Limb (tissue), 2 donors: ENCODE measurements around the gene XRCC5.
A peak's percentile ranks its signal among the peaks of the same experiment; 100 is the strongest.

ENCODE experiments used
- DNase-seq, 2 donors: peaks; one replicate each; pipeline ENCODE4 v3.0.0-alpha.2; 2016; ENCODE audit errors: extremely low spot score in 2 of 2

XRCC5 gene

DNA sequence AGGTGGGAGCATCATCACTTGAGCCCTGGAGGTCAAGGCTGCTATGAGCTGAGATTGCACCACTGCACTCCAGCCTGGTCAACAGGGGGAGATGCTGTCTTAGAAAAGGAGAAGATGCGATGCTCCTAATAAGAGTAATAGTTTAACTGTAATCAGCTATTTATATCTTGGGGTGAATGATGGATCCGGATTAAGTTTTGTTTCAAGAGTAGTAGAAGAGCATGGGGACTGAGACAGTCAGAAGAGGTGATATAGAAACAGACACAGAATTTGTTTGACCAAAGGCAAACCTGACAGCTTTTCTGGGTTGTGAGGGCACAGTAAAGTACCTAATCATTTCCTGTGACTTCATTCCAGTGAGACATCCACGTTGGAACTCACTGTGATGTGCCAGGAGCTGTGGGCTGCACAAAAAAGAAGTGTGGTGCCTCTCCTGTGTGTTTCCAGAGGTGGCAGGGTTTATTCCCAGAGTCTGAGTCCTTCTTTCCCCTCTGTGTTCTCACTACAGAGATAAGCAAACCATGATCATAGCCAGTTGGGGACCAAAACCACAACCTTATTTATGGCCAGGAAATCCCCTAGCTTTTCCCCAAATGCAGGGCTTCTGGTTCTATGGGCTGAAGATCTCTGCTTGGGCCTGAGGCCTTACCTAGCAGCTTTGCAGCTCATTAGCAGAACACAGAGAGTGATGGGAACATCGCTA lies 113.7 kb downstream of the XRCC5 start:
- no peak for DNase-seq

DNA sequence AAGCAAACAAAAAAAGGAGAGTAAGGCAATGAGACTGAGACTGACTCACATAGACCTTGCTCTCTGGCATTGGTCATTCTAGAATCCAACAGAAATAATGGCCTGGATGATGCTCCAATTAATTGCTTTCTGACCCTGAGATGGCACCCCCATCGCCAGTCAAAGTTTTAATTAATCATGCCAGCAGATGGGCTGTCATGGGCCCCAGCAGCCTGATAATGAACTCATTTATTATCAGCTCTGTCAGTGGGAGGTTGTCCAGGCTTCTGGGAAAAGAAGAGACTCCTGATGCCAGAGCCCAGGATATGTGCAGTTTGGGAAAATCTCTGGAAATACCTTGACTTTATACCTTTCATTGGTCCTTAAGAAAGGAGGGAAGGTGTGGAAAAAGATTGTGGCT lies 115.2 kb downstream of the XRCC5 start:
- no peak for DNase-seq

DNA sequence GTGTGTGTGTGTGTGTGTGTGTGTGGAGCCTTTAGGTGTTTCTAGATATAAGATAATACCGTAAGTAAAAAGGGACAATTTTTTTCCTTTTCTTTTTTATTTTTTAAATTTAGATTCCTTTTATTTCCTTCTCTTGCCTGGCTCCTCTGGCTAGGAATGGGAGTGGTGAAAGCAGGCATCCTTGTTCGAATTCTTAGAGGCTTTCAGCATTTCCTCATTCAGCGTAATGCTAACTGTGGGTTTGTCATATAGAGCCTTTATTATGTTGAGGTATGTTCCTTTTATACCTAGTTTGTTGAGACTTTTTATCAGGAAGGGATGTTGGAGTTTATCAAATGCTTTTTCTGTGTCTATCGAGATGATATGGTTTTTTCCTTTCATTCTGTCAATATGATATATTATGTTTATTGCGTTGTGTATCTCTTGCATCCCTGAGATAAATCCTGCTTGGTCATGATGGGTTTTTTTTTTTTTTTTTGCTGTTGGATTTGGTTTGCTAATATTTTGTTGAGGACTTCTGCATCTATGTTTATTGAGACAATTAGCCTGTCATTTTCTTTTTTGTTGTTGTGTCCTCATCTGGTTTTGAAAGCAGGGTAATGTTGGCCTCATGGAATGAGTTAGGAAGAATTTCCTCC lies 120.2 kb downstream of the XRCC5 start:
- no peak for DNase-seq

DNA sequence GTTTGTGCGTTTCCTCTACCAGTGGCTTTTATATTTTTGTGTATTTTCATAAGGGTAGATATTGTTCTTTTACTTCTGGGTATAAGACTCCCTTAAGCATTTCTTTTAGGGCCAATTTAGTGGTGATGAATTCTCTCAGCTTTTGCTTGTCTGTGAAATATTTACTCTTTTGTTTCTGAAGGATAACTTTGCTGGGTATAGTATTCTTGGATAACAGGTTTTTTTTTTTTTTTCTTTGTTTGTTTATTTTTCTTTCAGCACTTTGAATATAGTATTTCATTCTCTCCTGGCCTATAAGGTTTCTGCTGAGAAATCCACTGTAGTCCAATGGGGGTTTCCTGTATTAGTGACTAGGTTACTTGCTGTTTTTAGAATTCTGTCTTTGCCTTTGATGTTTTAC lies 122.7 kb downstream of the XRCC5 start:
- DNase-seq: no peak

DNA sequence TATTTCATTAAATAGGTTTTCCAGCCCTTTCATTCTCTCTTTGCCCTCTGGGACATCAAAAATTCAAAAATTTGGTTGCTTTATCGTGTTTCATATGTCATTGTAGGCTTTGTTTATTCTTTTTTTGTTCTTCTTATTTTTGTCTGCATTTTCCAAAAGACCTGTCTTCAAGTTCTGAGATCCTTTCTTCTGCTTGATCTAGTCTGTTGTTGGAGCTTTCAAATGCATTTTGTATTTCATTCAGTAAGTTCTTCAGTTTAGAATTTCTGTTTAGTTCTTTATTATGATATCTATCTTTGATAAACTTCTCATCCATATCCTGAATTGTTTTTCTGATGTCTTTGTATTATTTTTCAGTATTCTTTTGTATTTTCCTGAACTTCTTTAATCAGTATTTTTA lies 123.6 kb downstream of the XRCC5 start:
- no peak for DNase-seq

DNA sequence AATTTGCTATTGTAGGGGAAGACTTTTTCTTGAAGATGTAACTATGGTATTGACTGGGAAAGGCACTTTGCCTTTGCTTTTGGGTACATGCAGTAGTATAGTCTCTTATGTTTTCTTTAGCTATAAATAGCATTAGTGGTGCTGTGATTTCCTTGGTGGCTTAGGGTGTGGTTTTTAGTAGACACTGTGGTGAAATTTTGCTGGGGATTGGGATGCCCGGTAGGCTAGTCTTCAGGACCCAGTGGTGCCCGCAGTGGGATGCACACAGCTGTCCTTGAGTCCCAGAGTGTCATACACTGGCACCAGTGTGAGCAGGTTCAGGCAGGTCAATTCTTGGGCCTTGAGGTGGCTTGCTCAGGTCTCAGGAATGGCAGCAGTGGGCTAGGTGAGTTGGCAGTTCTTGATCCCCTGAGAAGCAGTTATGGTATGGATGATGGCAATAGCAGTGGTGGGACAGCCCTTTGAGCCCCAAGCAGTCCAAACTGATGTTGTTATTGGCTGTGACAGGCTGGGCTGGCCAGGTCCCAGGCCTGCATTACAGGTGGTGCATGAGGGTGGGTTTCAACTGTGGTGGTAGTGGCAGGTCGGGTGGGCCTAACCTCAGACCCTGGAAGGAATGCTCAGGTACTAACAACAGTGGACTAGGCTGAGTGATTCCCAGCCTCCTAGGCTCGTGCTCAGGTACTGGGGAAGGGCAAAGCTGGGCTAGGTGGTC lies 124.3 kb downstream of the XRCC5 start:
- DNase-seq: no peak

DNA sequence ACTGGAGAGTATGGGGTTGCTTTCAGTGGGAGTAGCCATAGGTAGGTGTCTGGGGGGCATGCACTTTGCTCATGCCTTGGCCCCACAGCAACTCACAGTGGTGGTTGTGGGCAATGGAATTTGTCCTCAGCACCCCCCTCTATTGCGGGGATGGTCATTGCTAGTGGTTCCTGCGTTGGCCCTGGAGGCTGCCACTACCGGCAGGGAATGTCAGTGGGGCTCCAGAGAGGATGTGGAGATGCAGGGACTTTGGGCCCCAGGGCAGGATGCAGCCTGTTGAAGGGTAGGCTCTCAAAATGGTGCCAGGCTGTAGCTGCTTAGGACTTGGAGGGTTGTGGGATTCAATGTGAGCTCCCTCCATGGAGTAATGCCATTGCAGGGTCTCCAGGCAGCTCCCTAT lies 125.0 kb downstream of the XRCC5 start:
- no peak for DNase-seq

DNA sequence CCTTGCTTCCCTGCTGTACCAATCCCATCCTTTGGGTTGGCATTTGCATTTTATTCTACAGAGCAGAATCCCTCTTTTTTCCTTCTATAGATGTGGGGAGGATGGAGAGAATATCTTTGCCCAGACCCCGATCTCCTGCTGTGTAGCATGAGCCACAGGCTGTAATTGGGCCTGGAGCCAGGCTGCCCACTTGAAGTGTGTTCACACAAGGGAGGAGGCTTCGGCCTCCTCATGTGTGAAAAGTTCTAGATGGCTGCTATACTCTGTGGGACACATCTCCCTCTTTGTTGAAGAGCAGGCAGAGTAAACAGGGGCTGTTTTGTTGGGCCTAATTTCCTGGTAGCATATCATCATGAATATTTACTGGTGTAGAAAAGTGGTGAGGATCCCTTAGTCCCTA lies 126.3 kb downstream of the XRCC5 start:
- DNase-seq: no peak

DNA sequence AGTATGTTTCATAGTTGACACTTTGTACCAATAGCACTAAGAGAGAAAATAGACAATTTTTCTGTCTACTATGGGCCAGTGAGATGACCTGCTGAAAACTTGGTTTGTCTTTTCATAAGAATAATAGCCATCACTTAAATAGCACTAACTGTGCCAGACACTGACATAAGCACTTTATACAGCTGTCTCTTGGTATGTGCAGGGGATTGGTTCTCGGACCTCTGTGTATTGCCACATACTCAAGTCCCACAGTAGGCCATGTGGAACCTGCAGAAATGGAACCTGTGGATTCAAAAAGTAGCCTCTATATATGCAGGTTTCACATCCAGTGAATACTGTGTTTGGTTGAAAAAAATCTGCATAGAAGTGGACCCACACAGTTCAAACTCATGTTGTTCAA lies 126.7 kb downstream of the XRCC5 start:
- no peak for DNase-seq

DNA sequence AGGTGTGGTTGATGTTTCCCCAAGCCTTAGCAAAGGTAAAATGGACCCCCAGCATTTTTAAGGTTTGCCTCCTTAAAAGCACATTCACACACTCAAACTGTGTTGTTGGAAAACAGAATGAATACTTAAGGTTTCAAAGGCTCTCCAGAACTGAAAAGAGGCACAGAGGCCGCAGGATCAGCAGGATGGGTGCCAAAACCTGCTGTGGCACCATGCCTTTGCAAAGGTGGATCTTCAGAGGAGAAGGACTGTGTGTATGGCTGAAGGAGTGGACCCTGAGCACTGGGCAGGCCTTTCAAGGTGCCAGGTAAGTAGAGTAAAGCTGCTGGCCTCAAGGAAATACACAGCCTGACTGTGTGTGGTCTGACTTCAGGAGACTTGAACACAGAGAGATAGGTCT lies 127.3 kb downstream of the XRCC5 start:
- no peak for DNase-seq

DNA sequence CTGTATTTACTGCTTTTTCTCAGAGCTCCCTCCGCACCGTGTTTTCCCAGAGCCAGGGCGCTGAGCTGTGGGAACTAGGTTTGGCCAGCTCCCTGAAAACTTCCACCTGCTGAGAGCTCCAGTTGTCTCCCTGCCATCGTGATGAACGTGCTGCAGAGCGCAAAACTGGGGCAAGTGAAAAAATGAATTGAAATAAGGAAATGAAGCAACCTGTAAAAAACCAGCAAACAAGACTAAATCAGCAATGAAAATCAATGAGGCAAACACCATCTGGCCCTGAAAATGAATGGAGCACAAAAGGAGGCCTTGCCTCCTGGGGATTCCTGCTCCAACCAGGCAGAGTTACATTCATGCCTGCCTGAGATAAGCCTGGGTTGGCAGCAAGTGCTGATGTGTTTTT lies 133.2 kb downstream of the XRCC5 start:
- DNase-seq: peak in 1 of 2 donors; percentile 44

DNA sequence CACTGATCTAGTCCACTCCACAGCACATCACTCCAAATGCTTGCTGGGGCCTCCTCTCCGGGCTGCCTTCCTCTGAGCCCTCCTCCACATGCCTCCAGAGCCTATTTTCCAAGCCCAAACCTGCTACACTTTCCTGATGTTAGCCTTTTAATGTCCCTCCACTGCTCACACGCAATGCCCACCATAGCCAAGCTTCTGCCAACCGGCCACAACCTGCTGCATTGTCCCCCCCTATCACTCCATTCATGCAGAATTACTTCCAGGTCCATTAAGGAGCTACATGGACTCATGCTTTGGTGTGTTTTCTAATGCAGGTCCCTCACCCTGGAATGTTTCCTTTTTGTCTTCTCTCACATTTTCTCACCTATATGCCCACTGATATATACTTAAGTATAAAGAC lies 133.9 kb downstream of the XRCC5 start:
- no peak for DNase-seq

DNA sequence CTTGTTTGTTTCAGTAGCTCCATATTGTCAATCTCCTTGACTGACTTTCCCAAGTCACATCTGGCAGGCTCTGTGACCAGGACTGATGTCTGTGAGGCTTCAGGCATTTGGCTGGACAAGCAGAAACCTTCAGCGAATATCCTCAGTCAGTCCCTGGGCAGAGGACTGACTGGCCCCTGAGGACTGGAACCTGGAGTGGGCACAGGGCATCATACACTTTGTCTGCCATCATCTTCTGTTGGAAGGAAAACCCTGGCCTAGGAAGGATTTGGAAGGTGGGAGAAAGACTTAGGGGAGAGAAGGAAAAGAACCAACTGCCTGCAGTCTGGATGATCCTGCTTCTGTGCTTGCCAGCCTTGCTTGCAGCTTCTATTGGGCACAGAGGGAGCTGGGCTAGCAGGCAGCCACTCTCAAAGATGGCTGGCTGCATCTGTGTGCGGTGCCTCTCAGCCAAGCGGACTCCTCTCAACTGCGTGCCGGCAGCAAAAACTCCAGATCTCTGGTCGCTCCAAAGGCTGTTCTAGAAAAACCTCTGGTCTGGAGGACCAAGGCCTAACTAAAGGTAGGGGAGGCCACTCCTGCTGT lies 136.3 kb downstream of the XRCC5 start:
- no peak for DNase-seq

DNA sequence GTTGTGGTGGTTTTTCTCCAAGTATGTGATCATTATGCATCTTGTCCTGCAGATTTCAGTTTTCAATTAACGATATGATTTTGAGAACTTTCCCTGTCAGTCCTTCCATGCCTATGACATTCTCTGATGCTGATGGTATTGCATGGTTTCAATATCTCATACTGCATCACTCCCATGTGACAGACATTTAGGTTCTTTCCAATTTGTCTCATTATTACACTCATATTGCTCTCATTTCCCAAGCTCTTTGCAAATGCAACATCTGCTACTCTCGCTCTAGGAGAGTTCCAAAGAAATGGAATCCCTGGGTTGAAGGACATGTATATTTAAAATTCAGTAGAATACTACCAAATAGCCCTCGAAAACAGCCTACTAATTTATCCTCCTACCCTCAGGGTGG lies 137.6 kb downstream of the XRCC5 start:
- DNase-seq: no peak
